Measurements from ENCODE around the gene VPS37B. TPM values are rescaled to one million over a fixed set of nuclear protein-coding genes. Genes with fewer than 3 reads are reported as not detected.

Gene VPS37B
- polyA plus RNA-seq, 3 donors from 2014 or later, result 39.5 to 70.1 (median 43.6) TPM

DNA sequence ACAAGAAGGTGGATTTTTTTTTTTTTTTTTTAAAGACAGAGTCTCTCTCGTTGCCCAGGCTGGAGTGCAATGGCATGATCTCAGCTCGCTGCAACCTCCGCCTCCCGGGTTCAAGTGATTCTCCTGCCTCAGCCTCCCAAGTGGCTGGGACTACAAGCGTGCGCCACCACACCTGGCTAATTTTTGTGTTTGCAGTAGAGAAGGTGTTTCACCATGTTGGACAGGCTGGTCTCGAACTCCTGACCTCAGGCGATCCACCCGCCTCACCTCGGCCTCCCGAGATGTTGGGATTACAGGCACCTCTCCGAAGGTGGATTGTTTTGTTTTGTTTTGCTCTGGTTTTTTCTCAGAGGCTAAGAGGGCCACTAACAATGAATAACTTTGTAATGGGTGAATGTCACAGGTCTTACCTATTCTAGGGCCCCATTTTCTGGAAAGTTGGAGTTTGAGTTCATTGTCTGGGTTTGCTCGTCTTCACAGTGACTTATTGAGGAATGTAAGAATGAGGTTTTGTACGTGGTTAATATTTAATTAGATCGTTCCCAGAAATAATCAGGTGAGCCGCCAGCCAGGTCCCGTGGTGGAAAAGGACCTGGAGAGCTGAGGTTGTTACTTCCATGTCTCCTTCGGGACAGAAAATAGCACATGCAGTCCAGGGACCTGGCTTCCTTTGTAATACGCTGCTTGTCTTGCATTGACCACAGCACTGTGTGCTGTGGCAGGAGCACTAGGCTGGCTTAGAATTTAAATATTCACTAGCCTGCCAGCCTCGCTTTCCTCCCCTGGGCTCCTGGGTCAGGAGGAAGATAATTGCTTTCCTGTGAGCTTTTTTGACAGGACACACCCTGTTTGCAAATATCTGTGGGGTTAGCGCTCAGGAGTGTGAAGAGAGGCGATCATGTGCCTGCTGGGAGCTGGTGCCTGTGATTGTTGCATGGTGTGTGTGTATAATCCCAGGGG is 58.3 kb downstream of the VPS37B start:
- H3K4me1 Mint-ChIP-seq, result peaks cover 51 to 52% of the 10 kb centered on the region in 2 donors
- H3K36me3 Mint-ChIP-seq, result no peaks in the 10 kb centered on the region
- H3K9me3 Mint-ChIP-seq, result no peaks in the 10 kb centered on the region
- peaks cover 10 to 13% (median 12%) of the 10 kb centered on the region in 3 donors for H3K27me3 Mint-ChIP-seq (ENCODE audit: low read depth in 3 of 3)
- no peak for DNase-seq
- H3K4me3 Mint-ChIP-seq, result peak overlapping the region; percentile 92 to 99 (median 96)
- peak overlapping the region; percentile 40 to 95 (median 92) for H3K27ac Mint-ChIP-seq

DNA sequence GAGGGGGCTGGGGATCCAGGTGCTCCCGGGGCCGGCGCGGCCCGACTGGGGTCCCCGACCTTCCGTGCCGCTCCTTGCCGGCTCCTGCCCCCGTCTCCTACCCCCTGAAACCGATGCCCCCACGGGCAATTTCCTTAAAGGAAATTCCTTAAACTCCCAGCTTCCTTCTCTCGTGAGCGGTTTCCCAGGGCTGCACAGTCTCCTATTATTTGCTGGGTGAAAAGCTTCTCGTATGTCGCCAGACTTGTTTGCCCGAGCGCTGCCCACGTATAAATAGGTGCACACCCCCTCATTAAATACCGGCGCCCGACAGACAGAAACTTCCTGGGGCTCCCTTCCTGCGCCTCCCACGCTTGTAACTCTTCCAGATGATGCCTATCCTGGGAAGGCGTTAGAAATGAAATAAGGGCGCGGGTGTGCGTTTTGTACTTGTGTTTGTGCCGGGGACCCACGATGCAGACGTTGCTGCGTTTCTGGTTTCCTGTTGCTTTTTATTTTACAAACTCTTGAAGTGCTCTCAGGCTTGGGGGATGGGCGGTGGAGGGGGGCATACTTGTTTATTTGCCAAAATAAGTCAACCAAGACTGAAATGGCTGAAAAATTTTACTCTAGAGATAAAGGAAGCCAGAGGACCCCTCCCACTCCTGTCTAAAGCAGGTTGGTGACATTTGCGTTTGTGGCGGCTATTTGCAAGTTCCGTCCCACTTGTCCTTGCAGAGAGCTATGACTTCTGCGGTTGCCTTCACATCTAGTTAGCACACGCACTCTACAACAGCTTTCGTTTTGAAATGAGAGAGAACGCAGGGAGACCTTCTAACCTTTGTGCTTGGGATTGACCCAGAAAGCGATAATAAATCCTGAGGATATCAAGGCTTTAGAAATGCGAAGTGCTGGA is 59.6 kb downstream of the VPS37B start:
- DNase-seq, result peak; percentile 64 to 74 (median 72)
- no peaks in the 10 kb centered on the region for H3K9me3 Mint-ChIP-seq
- peaks cover 10 to 13% (median 12%) of the 10 kb centered on the region in 3 donors for H3K27me3 Mint-ChIP-seq (ENCODE audit: low read depth in 3 of 3)
- H3K36me3 Mint-ChIP-seq, result no peaks in the 10 kb centered on the region
- H3K4me1 Mint-ChIP-seq, result peaks cover 46 to 52% of the 10 kb centered on the region in 2 donors
- H3K4me3 Mint-ChIP-seq, result peak overlapping the region; percentile 92 to 99 (median 96)
- peak overlapping the region; percentile 89 to 95 (median 93) for H3K27ac Mint-ChIP-seq

DNA sequence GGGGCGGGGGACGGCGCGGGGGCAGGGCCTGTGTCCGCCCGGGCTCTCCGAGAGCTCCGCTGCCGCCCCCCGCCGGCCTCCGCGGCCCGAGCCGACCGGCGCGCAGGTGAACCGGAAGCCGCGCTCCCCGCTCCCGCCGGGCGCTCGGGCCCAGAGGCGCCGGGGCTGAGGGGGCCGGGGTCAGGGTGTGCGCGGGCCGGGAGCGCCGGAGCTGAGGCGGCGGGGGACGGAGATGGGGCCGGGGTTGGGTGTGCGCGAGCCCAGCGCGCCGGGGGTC is 60.2 kb downstream of the VPS37B start:
- Mint-ChIP-seq H3K9me3 (no peaks in the 10 kb centered on the region), H3K4me3 (peak overlapping the region in 2 of 5 donors; percentile 93 to 97), H3K36me3 (no peaks in the 10 kb centered on the region), H3K4me1 (peaks cover 45 to 52% of the 10 kb centered on the region in 2 donors), H3K27ac (peak overlapping the region in 1 of 6 donors; percentile 94), H3K27me3 (ENCODE audit: low read depth in 3 of 3) (peaks cover 10 to 12% (median 11%) of the 10 kb centered on the region in 3 donors)
- no peak for DNase-seq

DNA sequence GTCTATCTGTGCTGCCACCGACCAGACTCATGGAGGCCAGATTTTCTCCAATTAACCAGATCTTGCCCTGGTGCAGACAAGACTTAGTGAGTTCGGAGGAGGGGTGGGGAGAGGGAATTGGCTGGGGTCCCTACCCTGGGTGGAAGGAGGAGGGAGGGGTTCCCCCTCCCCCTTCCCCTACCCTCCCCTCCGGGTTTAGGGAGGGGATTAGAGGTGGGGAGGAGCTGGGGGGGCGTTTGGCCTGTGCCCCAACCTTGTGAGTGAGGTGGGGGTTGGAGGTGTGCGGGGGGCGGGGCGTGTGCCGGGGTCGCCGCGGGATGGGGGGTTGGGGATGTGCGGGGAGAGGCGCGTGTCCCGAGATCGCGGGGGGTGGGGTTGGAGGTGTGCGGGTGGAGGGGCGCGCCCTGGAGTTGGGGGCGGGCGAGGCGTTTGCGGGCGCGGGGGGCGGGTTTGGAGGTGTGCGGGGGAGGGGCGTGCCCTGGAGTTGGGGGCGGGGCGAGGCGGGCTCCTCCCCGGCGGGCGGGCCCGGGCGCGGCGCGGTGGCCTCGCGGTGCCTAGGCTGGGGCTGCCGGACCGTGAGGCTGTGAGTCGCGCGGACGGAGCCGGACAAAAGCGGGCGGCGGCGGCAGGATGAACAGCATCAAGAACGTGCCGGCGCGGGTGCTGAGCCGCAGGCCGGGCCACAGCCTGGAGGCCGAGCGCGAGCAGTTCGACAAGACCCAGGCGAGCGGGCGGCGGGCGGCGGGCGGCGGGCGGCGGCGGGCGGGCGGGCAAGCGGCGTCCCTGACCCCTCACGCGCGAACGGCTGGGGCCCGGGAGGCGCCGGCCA is 60.8 kb downstream of the VPS37B start, which contains the start of gene HIP1R:
Gene HIP1R (plus strand): TSS at position 537 of the 829 bp plus-strand sequence. CDS start 94 bp downstream, at position 631.
- H3K27ac Mint-ChIP-seq, result peak within 1 kb of the TSS; percentile 90 to 95 (median 93)
- H3K4me1 Mint-ChIP-seq, result peaks cover 40 to 52% of the 10 kb centered on the region in 2 donors
- H3K9me3 Mint-ChIP-seq, result no peaks in the 10 kb centered on the region
- H3K27me3 Mint-ChIP-seq (ENCODE audit: low read depth in 3 of 3), result peaks cover 10 to 12% (median 11%) of the 10 kb centered on the region in 3 donors
- H3K36me3 Mint-ChIP-seq, result no peaks in the 10 kb centered on the region
- DNase-seq, result peak; percentile 40 to 46 (median 44)
- H3K4me3 Mint-ChIP-seq, result peak within 1 kb of the TSS; percentile 94 to 99 (median 96)

DNA sequence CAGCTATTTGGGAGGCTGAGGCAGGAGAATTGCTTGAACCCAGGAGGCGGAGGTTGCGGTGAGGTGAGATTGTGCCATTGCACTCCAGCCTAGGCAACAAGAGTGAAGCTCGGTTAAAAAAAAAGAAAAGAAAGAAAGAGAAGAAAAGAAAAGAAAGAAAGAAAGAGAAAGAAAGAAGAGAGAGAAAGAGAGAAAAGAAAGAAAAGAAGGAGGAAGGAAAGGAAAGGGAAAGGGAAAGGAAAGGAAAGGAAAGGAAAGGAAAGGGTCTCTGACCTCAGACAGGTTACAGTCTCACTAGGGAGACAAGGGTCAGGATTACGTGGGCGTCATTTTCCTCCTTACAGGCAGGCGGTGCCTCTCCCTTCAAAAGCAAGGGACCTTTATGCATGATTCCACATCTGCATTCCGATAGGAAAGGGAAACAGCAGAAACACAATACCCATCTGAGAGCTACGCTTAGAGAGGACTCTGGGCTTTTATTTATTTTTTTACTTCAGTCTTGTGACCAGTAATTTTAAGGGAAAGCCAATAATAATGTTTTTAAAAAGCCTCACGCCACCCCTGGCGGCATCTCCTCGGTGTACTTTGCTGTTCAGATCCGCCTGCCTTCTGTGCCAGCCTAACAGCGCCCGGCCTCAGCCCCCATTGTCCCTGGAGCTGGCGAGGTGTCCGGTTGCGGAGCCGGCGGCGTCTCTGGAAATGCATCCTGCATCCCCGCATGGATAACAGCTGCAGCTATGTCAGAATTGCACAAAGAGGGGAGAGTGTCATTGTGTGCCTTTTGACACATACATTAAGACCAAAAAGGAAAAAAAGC is 61.6 kb downstream of the VPS37B start:
- Mint-ChIP-seq H3K27ac (peak overlapping the region; percentile 73 to 94 (median 88)), H3K4me3 (peak overlapping the region; percentile 84 to 96 (median 95)), H3K36me3 (no peaks in the 10 kb centered on the region), H3K9me3 (no peaks in the 10 kb centered on the region), H3K27me3 (ENCODE audit: low read depth in 3 of 3) (peaks cover 10 to 12% (median 11%) of the 10 kb centered on the region in 3 donors), H3K4me1 (peaks cover 40 to 50% of the 10 kb centered on the region in 2 donors)
- peak in 1 of 3 donors; percentile 18 for DNase-seq

DNA sequence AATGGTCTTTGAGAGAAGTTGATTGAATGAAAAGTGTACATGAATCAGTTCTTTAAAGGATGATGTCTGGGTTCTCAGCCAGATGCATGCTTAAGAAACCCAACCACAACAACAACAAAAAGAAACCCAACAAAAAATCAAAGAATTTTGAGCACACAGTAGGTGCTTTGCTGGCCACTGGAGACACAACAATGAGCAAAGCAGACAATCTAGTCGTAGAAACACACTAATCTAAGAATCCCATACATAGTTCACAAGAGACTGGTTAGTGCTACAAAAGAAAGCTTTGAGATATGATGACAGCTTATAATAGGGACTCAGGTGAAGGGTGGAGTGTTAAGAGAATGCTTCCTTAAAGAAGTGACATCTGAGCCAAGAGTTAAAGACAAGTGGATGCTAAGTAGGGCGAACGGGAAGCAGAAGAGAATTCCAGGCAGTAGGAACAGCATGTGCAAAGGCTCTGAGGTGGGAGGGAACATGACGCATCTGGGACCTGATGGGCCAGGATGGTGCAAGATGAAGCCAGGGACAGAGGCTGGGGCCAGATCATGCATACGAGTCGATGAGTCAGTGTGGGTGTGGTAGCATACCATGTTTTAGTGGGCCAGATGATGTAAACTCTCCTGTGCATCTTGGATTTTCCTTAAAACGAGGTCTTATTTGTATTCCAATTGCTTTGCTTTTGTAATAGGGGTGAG is 65.3 kb downstream of the VPS37B start:
- no peak overlapping the region for H3K4me3 Mint-ChIP-seq
- H3K4me1 Mint-ChIP-seq, result peaks cover 12 to 23% of the 10 kb centered on the region in 2 donors
- no peaks in the 10 kb centered on the region for H3K9me3 Mint-ChIP-seq
- no peak overlapping the region for H3K27ac Mint-ChIP-seq
- DNase-seq, result no peak
- H3K27me3 Mint-ChIP-seq (ENCODE audit: low read depth in 3 of 3), result peaks cover 6 to 11% (median 7%) of the 10 kb centered on the region in 3 donors
- no peaks in the 10 kb centered on the region for H3K36me3 Mint-ChIP-seq

DNA sequence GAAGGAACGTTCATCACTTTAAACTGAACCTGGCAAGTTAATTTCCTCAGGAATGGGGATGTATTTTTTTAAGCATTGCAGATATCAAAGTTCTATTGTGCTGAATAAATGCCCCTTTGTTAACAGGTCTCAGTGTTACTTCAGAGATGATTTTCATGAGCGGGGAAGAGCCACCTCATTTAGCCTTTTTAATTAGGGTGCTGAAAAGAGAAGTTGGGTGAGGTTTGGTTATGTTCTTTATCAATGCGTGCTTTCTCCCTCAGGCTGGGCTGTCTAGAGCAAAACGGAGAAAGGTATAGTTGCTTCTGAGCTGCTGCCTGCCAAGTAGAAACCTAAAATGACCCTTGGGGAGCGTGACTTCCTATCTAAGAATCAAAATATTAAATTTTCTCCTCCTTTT is 68.7 kb downstream of the VPS37B start:
- H3K4me1 Mint-ChIP-seq, result peaks cover 2 to 6% of the 10 kb centered on the region in 2 donors
- H3K36me3 Mint-ChIP-seq, result no peaks in the 10 kb centered on the region
- no peak overlapping the region for H3K27ac Mint-ChIP-seq
- peaks cover 4 to 7% (median 5%) of the 10 kb centered on the region in 3 donors for H3K27me3 Mint-ChIP-seq (ENCODE audit: low read depth in 3 of 3)
- H3K9me3 Mint-ChIP-seq, result no peaks in the 10 kb centered on the region
- no peak for DNase-seq
- no peak overlapping the region for H3K4me3 Mint-ChIP-seq

DNA sequence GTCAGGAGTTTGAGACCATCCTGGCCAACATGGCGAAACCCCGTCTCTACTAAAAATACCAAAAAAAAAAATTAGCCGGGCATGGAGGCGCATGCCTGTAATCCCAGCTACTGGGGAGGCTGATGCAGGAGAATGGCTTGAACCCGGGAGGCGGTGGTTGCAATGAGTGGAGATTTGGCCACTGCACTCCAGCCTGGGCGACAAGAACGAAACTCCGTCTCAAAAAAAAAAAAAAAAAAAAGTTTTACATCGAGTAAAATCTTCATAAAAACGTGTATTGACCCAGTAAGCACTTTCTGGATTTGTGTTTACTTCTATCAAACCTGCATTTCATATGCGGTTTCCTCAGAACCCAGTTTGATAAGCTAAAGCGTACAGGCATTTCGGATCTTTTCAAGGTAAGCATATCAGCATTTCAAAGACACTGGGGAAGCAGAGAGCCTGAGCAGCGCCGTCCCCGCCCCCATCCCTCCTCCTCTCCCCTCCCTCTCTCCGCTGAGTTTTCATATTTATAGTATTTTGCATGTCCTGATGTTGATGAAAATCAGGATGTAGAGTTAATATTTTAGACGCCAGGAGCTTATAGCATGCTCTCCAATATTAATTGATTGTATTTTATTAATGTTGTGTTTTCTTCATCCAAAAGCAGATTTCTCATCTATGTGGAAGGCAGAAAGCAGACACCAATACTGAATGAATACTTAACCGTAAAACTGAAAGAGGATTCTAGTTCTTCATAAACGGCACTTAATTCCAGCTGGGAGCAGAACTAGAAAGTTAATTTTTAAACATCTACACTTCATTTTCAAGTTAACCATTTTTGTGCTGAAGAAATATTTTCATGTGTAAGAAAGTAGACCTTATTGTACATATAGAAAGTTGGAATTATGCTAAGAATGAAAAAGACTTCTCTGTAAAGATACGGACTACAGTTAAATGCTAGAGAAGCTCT is 69.9 kb downstream of the VPS37B start:
- H3K27ac Mint-ChIP-seq, result no peak overlapping the region
- H3K36me3 Mint-ChIP-seq, result no peaks in the 10 kb centered on the region
- peaks cover 2 to 6% of the 10 kb centered on the region in 2 donors for H3K4me1 Mint-ChIP-seq
- peak overlapping the region in 1 of 5 donors; percentile 47 for H3K4me3 Mint-ChIP-seq
- H3K9me3 Mint-ChIP-seq, result no peaks in the 10 kb centered on the region
- no peak for DNase-seq
- H3K27me3 Mint-ChIP-seq (ENCODE audit: low read depth in 3 of 3), result peaks cover 4 to 7% (median 6%) of the 10 kb centered on the region in 3 donors

DNA sequence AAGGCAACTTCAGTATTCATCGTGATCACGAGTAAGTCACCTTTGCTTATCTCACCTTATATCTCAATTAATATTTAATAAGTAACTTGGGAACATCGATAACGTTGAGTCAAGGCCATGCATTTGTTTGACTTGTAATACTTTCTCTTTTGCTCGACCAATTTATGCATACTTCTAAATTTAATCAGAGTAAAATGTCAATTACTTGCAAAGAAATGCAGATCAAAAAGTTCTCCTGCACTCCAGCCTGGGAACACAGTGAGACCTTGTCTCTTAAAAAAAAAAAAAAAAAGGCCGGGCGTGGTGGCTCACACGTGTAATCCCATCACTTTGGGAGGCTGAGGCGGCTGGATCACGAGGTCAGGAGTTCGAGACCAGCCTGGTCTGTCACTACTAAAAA is 72.5 kb downstream of the VPS37B start:
- Mint-ChIP-seq H3K36me3 (no peaks in the 10 kb centered on the region), H3K4me3 (no peak overlapping the region), H3K4me1 (peaks cover 2 to 6% of the 10 kb centered on the region in 2 donors), H3K27me3 (ENCODE audit: low read depth in 3 of 3) (peaks cover 3 to 7% (median 4%) of the 10 kb centered on the region in 3 donors), H3K27ac (no peak overlapping the region), H3K9me3 (no peaks in the 10 kb centered on the region)
- DNase-seq, result no peak

DNA sequence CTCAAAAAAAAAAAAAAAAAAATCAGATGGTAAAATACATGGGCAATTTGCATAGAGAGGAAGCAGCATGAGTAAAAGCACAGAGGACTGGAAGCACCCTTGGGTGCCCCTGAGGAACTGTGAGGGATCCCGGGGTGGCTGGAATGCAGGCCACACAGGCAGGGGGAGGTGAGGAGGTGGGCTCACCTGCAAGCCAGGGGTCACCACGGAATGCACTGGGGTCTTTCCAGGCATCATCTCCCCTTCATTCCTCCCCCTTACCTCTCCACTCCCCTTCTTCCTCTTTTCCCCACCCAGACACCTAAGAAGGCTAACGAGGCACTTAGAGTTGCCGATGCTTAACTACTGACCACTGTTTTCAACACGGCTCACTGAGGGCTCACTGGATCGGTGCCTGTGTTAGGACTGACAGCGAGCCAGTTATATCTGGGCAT is 75.1 kb downstream of the VPS37B start:
- H3K4me1 Mint-ChIP-seq, result no peaks in the 10 kb centered on the region
- no peak for DNase-seq
- no peak overlapping the region for H3K27ac Mint-ChIP-seq
- no peak overlapping the region for H3K4me3 Mint-ChIP-seq
- H3K27me3 Mint-ChIP-seq (ENCODE audit: low read depth in 3 of 3), result peaks cover 2 to 4% (median 3%) of the 10 kb centered on the region in 3 donors
- no peaks in the 10 kb centered on the region for H3K9me3 Mint-ChIP-seq
- peaks cover 0 to 1% (median 0%) of the 10 kb centered on the region in 3 donors for H3K36me3 Mint-ChIP-seq

DNA sequence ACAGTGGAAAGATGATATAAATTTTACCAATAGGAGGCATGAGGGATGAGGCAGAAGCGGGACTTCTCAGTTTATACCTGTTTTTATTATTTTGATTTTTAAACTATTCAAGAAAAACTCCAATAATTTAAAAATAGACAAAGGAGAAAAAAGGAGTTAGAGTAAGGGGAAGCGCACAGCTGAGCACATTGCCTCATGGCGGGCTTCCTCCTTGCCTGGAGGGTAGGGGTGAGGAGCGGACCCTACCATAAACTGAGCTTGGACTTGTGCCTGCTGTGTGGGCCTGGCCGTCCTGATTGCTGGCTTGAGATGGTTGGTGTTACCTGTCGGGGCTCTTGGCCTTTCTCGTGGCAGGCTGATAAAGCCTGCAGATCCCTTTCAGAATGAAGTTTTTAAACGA is 75.8 kb downstream of the VPS37B start:
- DNase-seq, result no peak
- Mint-ChIP-seq H3K36me3 (peaks cover 0 to 4% (median 0%) of the 10 kb centered on the region in 3 donors), H3K4me1 (no peaks in the 10 kb centered on the region), H3K27ac (no peak overlapping the region), H3K9me3 (no peaks in the 10 kb centered on the region), H3K4me3 (no peak overlapping the region), H3K27me3 (ENCODE audit: low read depth in 3 of 3) (peaks cover 2 to 4% (median 3%) of the 10 kb centered on the region in 3 donors)
